Osteoblast (primary cell): Measurements from ENCODE around the gene OOEP. TPM values are rescaled to one million over a fixed set of nuclear protein-coding genes. Genes with fewer than 3 reads are reported as not detected.

ENCODE experiments used
- DNase-seq: peaks from one replicate; pipeline ENCODE4 v3.0.0; 2011; ENCODE audit warnings: low spot score, mixed read lengths; ENCODE audit not compliant: insufficient read length; ENCODE audit errors: missing footprints
- H2AFZ ChIP-seq: 2 replicates; pipeline ENCODE4 v1.6.0; 2011; ENCODE audit warnings: mild to moderate bottlenecking, low read length
- H3K27ac ChIP-seq: 2 replicates; pipeline ENCODE4 v1.5.1; 2011; ENCODE audit warnings: mild to moderate bottlenecking, low read depth, low read length, moderate library complexity
- H3K27me3 ChIP-seq: 2 replicates; pipeline ENCODE4 v1.6.0; 2012; ENCODE audit warnings: mild to moderate bottlenecking, control low read depth, inconsistent platforms, low read length, moderate library complexity; ENCODE audit not compliant: insufficient read depth
- H3K36me3 ChIP-seq: 2 replicates; pipeline ENCODE4 v1.5.1; 2011; ENCODE audit warnings: mild to moderate bottlenecking, low read length, control low read depth, moderate library complexity; ENCODE audit not compliant: insufficient read depth
- H3K4me1 ChIP-seq: 2 replicates; pipeline ENCODE4 v1.5.1; 2011; ENCODE audit warnings: mild to moderate bottlenecking, low read length, control low read depth, moderate library complexity; ENCODE audit not compliant: insufficient read depth
- H3K4me2 ChIP-seq: 2 replicates; pipeline ENCODE4 v1.6.0; 2011; ENCODE audit warnings: mild to moderate bottlenecking, low read length; ENCODE audit not compliant: insufficient read depth
- H3K4me3 ChIP-seq: fragments of 200-600 bp; sonication (generic); 3 replicates; pipeline ENCODE4 v1.5.1; 2012; ENCODE audit warnings: mild to moderate bottlenecking, low read length, inconsistent platforms; ENCODE audit not compliant: insufficient read depth
- H3K79me2 ChIP-seq: 2 replicates; pipeline ENCODE4 v1.6.0; 2012; ENCODE audit warnings: mild to moderate bottlenecking, low read length, control low read depth, inconsistent platforms; ENCODE audit not compliant: insufficient read depth
- H3K9me3 ChIP-seq: 2 replicates; pipeline ENCODE4 v1.5.1; 2011; ENCODE audit warnings: low read depth, low read length, control low read depth
- H4K20me1 ChIP-seq: 2 replicates; pipeline ENCODE4 v1.6.0; 2012; ENCODE audit warnings: mild to moderate bottlenecking, low read length, control low read depth; ENCODE audit not compliant: insufficient read depth
- CTCF ChIP-seq: IDR thresholded peaks from 2 replicates; pipeline ENCODE4 v1.5.1; 2011; ENCODE audit warnings: mild to moderate bottlenecking, low read depth, low read length, moderate library complexity; ENCODE audit errors: extremely low read depth
- total RNA-seq: library from RNA; depleted of rRNA; stranded (reverse); fragments of >200 nt; gene quantifications from 2 replicates; pipeline ENCODE4 v1.2.3, GENCODE V29; 2012

OOEP gene
- total RNA-seq, 1 donor = 0.36 TPM

GRCh38 chr6:73363537-73363875 lies 6.2 kb downstream of the OOEP start:
- Histone ChIP-seq H4K20me1 (no peaks in the 10 kb centered on the region), H3K36me3 (no peaks in the 10 kb centered on the region), H3K4me1 (no peaks in the 10 kb centered on the region), H3K9me3 (no peaks in the 10 kb centered on the region), H2AFZ (no peak overlapping the region), H3K27ac (no peak overlapping the region), H3K79me2 (no peaks in the 10 kb centered on the region), H3K4me3 (no peak overlapping the region), H3K4me2 (no peak overlapping the region), H3K27me3 (no peaks in the 10 kb centered on the region)
- no peak for TF ChIP-seq CTCF
- DNase-seq = no peak

- Histone ChIP-seq H3K79me2 (no peaks in the 10 kb centered on the region), H3K27me3 (no peaks in the 10 kb centered on the region), H3K27ac (no peak overlapping the region), H4K20me1 (no peaks in the 10 kb centered on the region), H3K4me1 (no peaks in the 10 kb centered on the region), H3K36me3 (no peaks in the 10 kb centered on the region), H3K9me3 (no peaks in the 10 kb centered on the region), H3K4me2 (no peak overlapping the region), H3K4me3 (no peak overlapping the region), H2AFZ (no peak overlapping the region)
- TF ChIP-seq CTCF = no peak
- no peak for DNase-seq
Measured at GRCh38 chr6:73362869-73363536, 6.7 kb downstream of the OOEP start.

GRCh38 chr6:73362358-73362757 lies 7.3 kb downstream of the OOEP start, which contains the start of gene KHDC3L:
Gene KHDC3L (plus strand): TSS chr6:73362658. CDS start chr6:73362730, 72 bp downstream.
- H3K4me3 ChIP-seq = no peak within 1 kb of the TSS
- DNase-seq = no peak
- H3K4me1 ChIP-seq = no peaks in the 10 kb centered on the region
- no peaks in the 10 kb centered on the region for H3K27me3 ChIP-seq
- no peaks in the 10 kb centered on the region for H3K9me3 ChIP-seq
- no peak within 1 kb of the TSS for H2AFZ ChIP-seq
- H3K27ac ChIP-seq = no peak within 1 kb of the TSS
- no peaks in the 10 kb centered on the region for H3K79me2 ChIP-seq
- no peaks in the 10 kb centered on the region for H4K20me1 ChIP-seq
- no peak within 1 kb of the TSS for H3K4me2 ChIP-seq
- TF ChIP-seq CTCF = no peak
- no peaks in the 10 kb centered on the region for H3K36me3 ChIP-seq

GRCh38 chr6:73353636-73354593 lies 15.8 kb downstream of the OOEP start, which contains the start of gene DPPA5:
Gene DPPA5 (minus strand): TSS chr6:73354276. CDS start chr6:73354225, 51 bp downstream.
- no peak for DNase-seq
- no peak within 1 kb of the TSS for H3K4me3 ChIP-seq
- no peak for TF ChIP-seq CTCF

More at GRCh38 chr6:73353636-73354593, 15.8 kb downstream of the OOEP start, which contains the start of gene DPPA5:
- Histone ChIP-seq H3K9me3 (no peaks in the 10 kb centered on the region), H3K36me3 (no peaks in the 10 kb centered on the region), H3K4me2 (no peak within 1 kb of the TSS), H3K27ac (no peak within 1 kb of the TSS), H4K20me1 (no peaks in the 10 kb centered on the region), H3K27me3 (peaks cover 18% of the 10 kb centered on the region), H2AFZ (no peak within 1 kb of the TSS), H3K79me2 (no peaks in the 10 kb centered on the region), H3K4me1 (no peaks in the 10 kb centered on the region)
